SK-N-SH treated with all-trans-retinoic acid at 6 μM for 48 hours (cell line): Measurements from ENCODE around the gene TEAD1.

Source experiments
- CREB5 ChIP-seq: fragments of 250-450 bp; sonication (Bioruptor Pico); IDR thresholded peaks from 2 replicates; pipeline ENCODE4 v1.5.1; 2020; ENCODE audit warnings: low read depth, mild to moderate bottlenecking, moderate library complexity
- PATZ1 ChIP-seq: fragments of 250-450 bp; sonication (Bioruptor Pico); IDR thresholded peaks from 2 replicates; pipeline ENCODE4 v1.8.0; 2020; ENCODE audit warnings: mild to moderate bottlenecking, moderate library complexity, borderline replicate concordance
- SNAI2 ChIP-seq: fragments of 250-450 bp; sonication (Bioruptor Pico); IDR thresholded peaks from 2 replicates; pipeline ENCODE4 v1.5.0; 2020; ENCODE audit warnings: mild to moderate bottlenecking, moderate library complexity
- TOX ChIP-seq: fragments of 250-450 bp; sonication (Bioruptor Pico); IDR thresholded peaks from 2 replicates; pipeline ENCODE4 v1.8.0; 2021; ENCODE audit warnings: mild to moderate bottlenecking, moderate library complexity, borderline replicate concordance
- TSHZ2 ChIP-seq: fragments of 250-450 bp; sonication (Bioruptor Pico); IDR thresholded peaks from 2 replicates; pipeline ENCODE4 v1.5.0; 2020; ENCODE audit warnings: mild to moderate bottlenecking, moderate library complexity
- ZFP30 ChIP-seq: fragments of 450-650 bp; formaldehyde crosslinking; IDR thresholded peaks from 2 replicates; pipeline ENCODE4 v1.5.0; 2022; ENCODE audit warnings: mild to moderate bottlenecking, moderate library complexity
- ZNF565 ChIP-seq: fragments of 450-650 bp; formaldehyde crosslinking; conservative IDR thresholded peaks from 2 replicates; pipeline ENCODE4 v1.5.0; 2020; ENCODE audit warnings: low read depth, mild to moderate bottlenecking, moderate library complexity

- TF ChIP-seq TOX (CRISPR knock-in tag): no peak
- TF ChIP-seq CREB5 (CRISPR knock-in tag): no peak
- TF ChIP-seq SNAI2: no peak
- no peak for TF ChIP-seq ZFP30 (CRISPR knock-in tag)
- no peak for TF ChIP-seq PATZ1
- TF ChIP-seq TSHZ2 (CRISPR knock-in tag): no peak
- TF ChIP-seq ZNF565 (CRISPR knock-in tag): no peak
These were observed 44.5 kb upstream of the TEAD1 start for GRCh38 chr11:12629601-12630313.
